HepG2 (cell line): Measurements from ENCODE around the gene FUCA1.

Experiments
- FOXP4 ChIP-seq: sonication (generic); formaldehyde crosslinking; IDR thresholded peaks from 2 replicates; pipeline ENCODE4 v1.4.0; 2020; ENCODE audit warnings: missing genetic modification reagents
- LBX2 ChIP-seq: sonication (generic); formaldehyde crosslinking; IDR thresholded peaks from 2 replicates; pipeline ENCODE4 v1.5.0; 2020; ENCODE audit warnings: missing genetic modification reagents, mild to moderate bottlenecking, borderline replicate concordance
- MAX ChIP-seq: IDR thresholded peaks from 2 replicates; pipeline ENCODE4 v1.6.1; 2012; ENCODE audit warnings: inconsistent platforms
- MXD1 ChIP-seq: sonication (generic); formaldehyde crosslinking; IDR thresholded peaks from 2 replicates; pipeline ENCODE4 v1.4.0; 2020; ENCODE audit warnings: mild to moderate bottlenecking, missing genetic modification reagents
- ZFP36L1 ChIP-seq: sonication (generic); formaldehyde crosslinking; IDR thresholded peaks from 2 replicates; pipeline ENCODE4 v1.8.0; 2022; ENCODE audit warnings: mild to moderate bottlenecking, missing genetic modification reagents, moderate library complexity
- ZNF414 ChIP-seq: sonication (generic); formaldehyde crosslinking; IDR thresholded peaks from 2 replicates; pipeline ENCODE4 v1.5.0; 2020; ENCODE audit warnings: missing genetic modification reagents

- TF ChIP-seq MXD1 (CRISPR knock-in tag): no peak
- no peak for TF ChIP-seq ZNF414 (CRISPR knock-in tag)
- TF ChIP-seq FOXP4 (CRISPR knock-in tag): no peak
- TF ChIP-seq LBX2 (CRISPR knock-in tag): no peak
- TF ChIP-seq MAX: no peak
- TF ChIP-seq ZFP36L1 (CRISPR knock-in tag): no peak
Measured at GRCh38 chr1:23879809-23880208, 11.7 kb upstream of the FUCA1 start.
